Right cardiac atrium (tissue), 5 donors: ENCODE data around the gene MTHFD1L. TPM values are rescaled to one million over a fixed set of nuclear protein-coding genes. Genes with fewer than 3 reads are reported as not detected.

ENCODE experiments used
- ATAC-seq, 2 donors: fragments of 200-7000 bp; cut with Tn5 transposase; one replicate each; pipeline versions ENCODE4 v1.8.0 to v1.9.1; 2020; ENCODE audit warnings: moderate library complexity in 2 of 2, mild to moderate bottlenecking in 1 of 2
- DNase-seq, 3 donors: peaks; one replicate each; pipeline ENCODE4 v3.0.0-alpha.2; 2020
- H3K27ac ChIP-seq: one replicate; pipeline ENCODE4 v1.5.1; 2013; ENCODE audit warnings: mild to moderate bottlenecking, low read length, control low read depth, moderate library complexity
- H3K27me3 ChIP-seq: one replicate; pipeline ENCODE4 v1.6.1; 2013; ENCODE audit not compliant: control insufficient read depth, insufficient read depth
- H3K4me1 ChIP-seq: one replicate; pipeline ENCODE4 v1.6.1; 2013; ENCODE audit warnings: low read length; ENCODE audit not compliant: control insufficient read depth, insufficient read depth
- H3K4me3 ChIP-seq: one replicate; pipeline ENCODE4 v1.5.1; 2013; ENCODE audit warnings: low read length, control low read depth
- H3K9me3 ChIP-seq: one replicate; pipeline ENCODE4 v1.6.1; 2013; ENCODE audit warnings: low read length; ENCODE audit not compliant: control insufficient read depth
- WGBS: extraction: QIAGEN DNeasy Blood & Tissue Kit; methylation state at CpG from one replicate; pipeline ENCODE4 v1.1.7; 2013; 5-methylcytosine and 5-hydroxymethylcytosine counted together
- intact Hi-C, 4 donors: fragments of 100-400 bp; cut with DNase I; formaldehyde crosslinking; loops; one replicate each; pipeline versions ENCODE4 v1.11.0 to v1.14.0; 2022 to 2023
- polyA plus RNA-seq: library from polyadenylated mRNA; stranded (reverse); fragments of 200-250 nt; gene quantifications from one replicate; pipeline ENCODE4 v1.2.3, GENCODE V29; 2013
- total RNA-seq, 4 donors: library from RNA; stranded (reverse); fragmentation: NEBNext Ultra II Directional; extraction: Animal tissue kit (Norgen Biotek cat#: 25700); gene quantifications; one replicate each; pipeline ENCODE4 v1.2.1, GENCODE V29; 2021
- donor health status: healthy with polysubstance abuse.
- donor health status: DM: no; HTN: yes; CAD: no.
- donor health status: DM: no; HTN: no; CAD: no.
- donor health status: DM: no; HTN: yes; CAD: no; lungs with severe emphysema.
- donor health status: DM: yes; HTN: yes; CAD: no.

The MTHFD1L gene
- total and polyA plus RNA-seq, 5 donors = 2.4 to 18.2 (median 5.0) TPM

GRCh38 chr6:151060096-151060765 lies 194.7 kb downstream of the MTHFD1L start:
- ATAC-seq = no peak
- H3K4me3 ChIP-seq = no peak overlapping the region
- intact Hi-C loops = no loop called here
- peaks cover 7% of the 10 kb centered on the region for H3K4me1 ChIP-seq
- DNase-seq = no peak
- H3K27me3 ChIP-seq = no peaks in the 10 kb centered on the region
- no peak overlapping the region for H3K27ac ChIP-seq
- WGBS = 88% methylated on average over 8 of the region's 8 CpGs
- H3K9me3 ChIP-seq = no peaks in the 10 kb centered on the region

- ATAC-seq = no peak
- H3K4me1 ChIP-seq = peaks cover 7% of the 10 kb centered on the region
- WGBS = 95% methylated on average over 10 of the region's 10 CpGs
- intact Hi-C loops = no loop called here
- H3K27ac ChIP-seq = no peak overlapping the region
- no peaks in the 10 kb centered on the region for H3K9me3 ChIP-seq
- H3K4me3 ChIP-seq = no peak overlapping the region
- DNase-seq = no peak
- no peaks in the 10 kb centered on the region for H3K27me3 ChIP-seq
These were observed 195.4 kb downstream of the MTHFD1L start for GRCh38 chr6:151060766-151061531.

GRCh38 chr6:151063352-151063751 lies 197.8 kb downstream of the MTHFD1L start:
- peaks cover 8% of the 10 kb centered on the region for H3K4me1 ChIP-seq
- H3K27me3 ChIP-seq = no peaks in the 10 kb centered on the region
- no peak overlapping the region for H3K27ac ChIP-seq
- no peak for ATAC-seq
- H3K4me3 ChIP-seq = no peak overlapping the region
- H3K9me3 ChIP-seq = no peaks in the 10 kb centered on the region
- 48% methylated on average over 3 of the region's 3 CpGs for WGBS
- no peak for DNase-seq
- intact Hi-C loops = no loop called here

GRCh38 chr6:151063842-151064647 lies 198.5 kb downstream of the MTHFD1L start:
- peaks cover 12% of the 10 kb centered on the region for H3K4me1 ChIP-seq
- 75% methylated on average over 12 of the region's 12 CpGs for WGBS
- H3K27me3 ChIP-seq = no peaks in the 10 kb centered on the region
- H3K4me3 ChIP-seq = no peak overlapping the region
- intact Hi-C loops = no loop called here
- no peaks in the 10 kb centered on the region for H3K9me3 ChIP-seq
- H3K27ac ChIP-seq = peak overlapping the region; percentile 25
- no peak for ATAC-seq
- no peak for DNase-seq

GRCh38 chr6:151065027-151065815 lies 199.7 kb downstream of the MTHFD1L start:
- H3K4me1 ChIP-seq = peaks cover 8% of the 10 kb centered on the region
- intact Hi-C loops = no loop called here
- ATAC-seq = peak; percentile 53 to 73
- no peak overlapping the region for H3K4me3 ChIP-seq
- peak; percentile 55 to 84 (median 77) for DNase-seq
- no peaks in the 10 kb centered on the region for H3K27me3 ChIP-seq
- H3K9me3 ChIP-seq = no peaks in the 10 kb centered on the region
- 79% methylated on average over 10 of the region's 10 CpGs for whole genome bisulfite sequencing
- peak overlapping the region; percentile 5 for H3K27ac ChIP-seq

- Histone ChIP-seq H3K4me3 (no peak overlapping the region), H3K27me3 (no peaks in the 10 kb centered on the region), H3K27ac (peak overlapping the region; percentile 99), H3K9me3 (no peaks in the 10 kb centered on the region), H3K4me1 (peaks cover 13% of the 10 kb centered on the region)
- DNase-seq (peak; percentile 77 to 90 (median 83)), ATAC-seq (peak; percentile 57 to 86)
- 27% methylated on average over 14 of the region's 14 CpGs for WGBS
- intact Hi-C loops = no loop called here
These were observed 202.4 kb downstream of the MTHFD1L start for GRCh38 chr6:151067684-151068596.

GRCh38 chr6:151068761-151069312 lies 203.3 kb downstream of the MTHFD1L start:
- DNase-seq (no peak), ATAC-seq (no peak)
- no peak overlapping the region for H3K4me3 ChIP-seq
- peak overlapping the region; percentile 92 for H3K27ac ChIP-seq
- no peaks in the 10 kb centered on the region for H3K9me3 ChIP-seq
- no peaks in the 10 kb centered on the region for H3K27me3 ChIP-seq
- WGBS = 56% methylated on average over 6 of the region's 6 CpGs
- intact Hi-C loops = no loop called here
- peaks cover 16% of the 10 kb centered on the region for H3K4me1 ChIP-seq

- DNase-seq (no peak), ATAC-seq (no peak)
- intact Hi-C loops = no loop called here
- Histone ChIP-seq H3K9me3 (no peaks in the 10 kb centered on the region), H3K4me3 (no peak overlapping the region), H3K27ac (peak overlapping the region; percentile 92), H3K27me3 (no peaks in the 10 kb centered on the region), H3K4me1 (peaks cover 16% of the 10 kb centered on the region)
- 95% methylated on average over 8 of the region's 8 CpGs for WGBS
These were observed 204.1 kb downstream of the MTHFD1L start for GRCh38 chr6:151069641-151070040.

- Histone ChIP-seq H3K9me3 (no peaks in the 10 kb centered on the region), H3K4me3 (peak overlapping the region; percentile 42), H3K27me3 (no peaks in the 10 kb centered on the region), H3K27ac (peak overlapping the region; percentile 80), H3K4me1 (peaks cover 16% of the 10 kb centered on the region)
- ATAC-seq (peak in 1 of 2 donors; percentile 10), DNase-seq (no peak)
- WGBS = 48% methylated on average over 3 of the region's 3 CpGs
- intact Hi-C loops = no loop called here
These were observed 205.1 kb downstream of the MTHFD1L start for GRCh38 chr6:151070631-151071051.
